IMR-90 (cell line): Measurements from ENCODE around the gene ZBTB8A.

Experiments
- RAD21 ChIP-seq: IDR thresholded peaks from 2 replicates; pipeline ENCODE4 v1.6.1; 2012; ENCODE audit warnings: low read length, improper control_type of control experiment
- TF ChIP-seq, protein P1 (sequence below): conservative IDR thresholded peaks from 2 replicates; pipeline ENCODE4 v1.5.1; 2012; ENCODE audit warnings: mild to moderate bottlenecking, low read depth, low read length, improper control_type of control experiment

DNA sequence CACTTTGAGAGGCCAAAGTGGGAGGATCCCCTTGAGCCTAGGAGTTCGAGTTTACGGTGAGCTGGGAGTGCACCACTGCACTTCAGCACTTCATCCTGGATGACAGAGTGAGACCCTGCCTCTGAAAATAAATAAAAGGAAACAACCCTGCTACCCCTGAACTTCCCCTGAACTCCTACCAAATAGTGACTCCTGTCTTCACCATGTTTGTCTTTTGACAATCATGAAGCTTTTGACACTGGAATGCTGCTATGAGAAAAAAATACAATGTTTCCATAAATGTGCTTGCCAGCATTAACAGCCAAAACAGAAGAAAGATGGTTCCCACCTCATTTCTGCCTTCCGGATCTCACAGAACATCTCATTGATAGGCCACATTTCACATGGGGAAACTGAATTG, 10.4 kb downstream of the ZBTB8A start:
- TF ChIP-seq, protein P1, sequence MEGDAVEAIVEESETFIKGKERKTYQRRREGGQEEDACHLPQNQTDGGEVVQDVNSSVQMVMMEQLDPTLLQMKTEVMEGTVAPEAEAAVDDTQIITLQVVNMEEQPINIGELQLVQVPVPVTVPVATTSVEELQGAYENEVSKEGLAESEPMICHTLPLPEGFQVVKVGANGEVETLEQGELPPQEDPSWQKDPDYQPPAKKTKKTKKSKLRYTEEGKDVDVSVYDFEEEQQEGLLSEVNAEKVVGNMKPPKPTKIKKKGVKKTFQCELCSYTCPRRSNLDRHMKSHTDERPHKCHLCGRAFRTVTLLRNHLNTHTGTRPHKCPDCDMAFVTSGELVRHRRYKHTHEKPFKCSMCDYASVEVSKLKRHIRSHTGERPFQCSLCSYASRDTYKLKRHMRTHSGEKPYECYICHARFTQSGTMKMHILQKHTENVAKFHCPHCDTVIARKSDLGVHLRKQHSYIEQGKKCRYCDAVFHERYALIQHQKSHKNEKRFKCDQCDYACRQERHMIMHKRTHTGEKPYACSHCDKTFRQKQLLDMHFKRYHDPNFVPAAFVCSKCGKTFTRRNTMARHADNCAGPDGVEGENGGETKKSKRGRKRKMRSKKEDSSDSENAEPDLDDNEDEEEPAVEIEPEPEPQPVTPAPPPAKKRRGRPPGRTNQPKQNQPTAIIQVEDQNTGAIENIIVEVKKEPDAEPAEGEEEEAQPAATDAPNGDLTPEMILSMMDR = no peak
- TF ChIP-seq RAD21 = no peak
